GM12878 (cell line): ENCODE data around the gene CCR8. TPM values are rescaled to one million over a fixed set of nuclear protein-coding genes. Genes with fewer than 3 reads are reported as not detected.

Experiments used
- ATAC-seq: fragments of 200-7000 bp; cut with Tn5 transposase; 3 replicates; pipeline ENCODE4 v1.9.1; 2020; ENCODE audit warnings: mild to moderate bottlenecking, moderate library complexity
- BruUV-seq: library from RNA; stranded (reverse); fragments of 400-500 nt; replicated peaks from 2 replicates; lab custom pipeline; 2021; lab: Mats Ljungman, UMichigan
- CTCF ChIA-PET: fragments of 300-600 bp; sonication (Branson Sonifier 250); formaldehyde crosslinking; extraction: SDS; loops from one replicate; lab custom pipeline; 2021; ENCODE audit warnings: inconsistent platforms; lab: Yijun Ruan, JAX
- POLR2A ChIA-PET: fragments of 350-600 bp; formaldehyde crosslinking; extraction: SDS; loops from one replicate; lab custom pipeline; 2021; ENCODE audit warnings: inconsistent platforms; lab: Charles Lee
- RAD21 ChIA-PET: fragments of 300-600 bp; sonication (Branson Sonifier 250); formaldehyde crosslinking; loops from one replicate; lab custom pipeline; 2023; ENCODE audit warnings: antibody characterized with exemption; ENCODE audit not compliant: unreplicated experiment; lab: Charles Lee
- SMC1A ChIA-PET: fragments of 300-600 bp; sonication (Branson Sonifier 250); formaldehyde crosslinking; loops from one replicate; lab custom pipeline; 2023; ENCODE audit not compliant: unreplicated experiment, uncharacterized antibody; lab: Charles Lee
- DNase-seq: peaks from one replicate; pipeline ENCODE4 v3.0.0-alpha.2; 2011; ENCODE audit warnings: low read depth, low spot score
- FAIRE-seq: peaks from 3 replicates; lab custom pipeline; 2011; peaks lifted over from hg19 to GRCh38; lab: Jason Lieb, UNC
- H2AFZ ChIP-seq: 2 replicates; pipeline ENCODE4 v1.6.0; 2011; ENCODE audit warnings: low read depth, low read length, control low read depth; ENCODE audit not compliant: control insufficient read depth
- H3K27ac ChIP-seq: 2 replicates; pipeline ENCODE4 v1.5.1; 2011; ENCODE audit warnings: control low read depth; ENCODE audit not compliant: control insufficient read depth, insufficient read depth
- H3K27me3 ChIP-seq, 2 experiments: replicated peaks in 1 of 2; 2 replicates each; pipeline versions ENCODE4 v1.6.0 to v1.6.1; 2011; ENCODE audit warnings: low read length in 1 of 2; ENCODE audit not compliant: control insufficient read depth in 2 of 2, insufficient read depth in 2 of 2
- H3K36me3 ChIP-seq, 2 experiments: 2 replicates each; pipeline ENCODE4 v1.5.1; 2011; ENCODE audit warnings: low read length in 1 of 2; ENCODE audit not compliant: control insufficient read depth in 2 of 2, insufficient read depth in 2 of 2
- H3K4me1 ChIP-seq: 2 replicates; pipeline ENCODE4 v1.6.1; 2011; ENCODE audit warnings: mild to moderate bottlenecking, low read length, moderate library complexity, mixed read lengths; ENCODE audit not compliant: control insufficient read depth, insufficient read depth
- H3K4me2 ChIP-seq: 2 replicates; pipeline ENCODE4 v1.6.0; 2011; ENCODE audit warnings: control low read depth; ENCODE audit not compliant: control insufficient read depth, insufficient read depth
- H3K4me3 ChIP-seq: fragments of 200-600 bp; sonication (generic); 2 replicates; pipeline ENCODE4 v1.5.1; 2016
- H3K79me2 ChIP-seq: 2 replicates; pipeline ENCODE4 v1.6.0; 2011; ENCODE audit warnings: low read length; ENCODE audit not compliant: control insufficient read depth, insufficient read depth
- H3K9ac ChIP-seq: 2 replicates; pipeline ENCODE4 v1.8.0; 2011; ENCODE audit warnings: low read length, control low read depth, mixed read lengths; ENCODE audit not compliant: control insufficient read depth, insufficient read depth
- H3K9me3 ChIP-seq: replicated peaks from 3 replicates; pipeline ENCODE4 v1.5.1; 2011; ENCODE audit warnings: mild to moderate bottlenecking, low read length; ENCODE audit not compliant: control insufficient read depth, insufficient read depth
- H4K20me1 ChIP-seq: 2 replicates; pipeline ENCODE4 v1.6.0; 2011; ENCODE audit not compliant: control insufficient read depth, insufficient read depth
- ATF3 ChIP-seq: IDR thresholded peaks from 2 replicates; pipeline ENCODE4 v1.6.1; 2011; ENCODE audit warnings: low read depth, mild to moderate bottlenecking, low read length, moderate library complexity, borderline replicate concordance; ENCODE audit errors: extremely low read depth
- ATF7 ChIP-seq: fragments of 450-650 bp; IDR thresholded peaks from 2 replicates; pipeline ENCODE4 v1.6.1; 2016; ENCODE audit warnings: low read depth, mild to moderate bottlenecking
- EED ChIP-seq: sonication (generic); IDR thresholded peaks from 2 replicates; pipeline ENCODE4 v1.6.1; 2016; ENCODE audit warnings: antibody characterized with exemption, low read depth
- ELK1 ChIP-seq: IDR thresholded peaks from 2 replicates; pipeline ENCODE4 v1.6.1; 2012; ENCODE audit warnings: low read depth, low read length, improper control_type of control experiment
- HCFC1 ChIP-seq: fragments of 150-350 bp; IDR thresholded peaks from 2 replicates; pipeline ENCODE4 v1.6.1; 2014; ENCODE audit warnings: low read length
- HDAC2 ChIP-seq: fragments of 200-600 bp; sonication (generic); IDR thresholded peaks from 2 replicates; pipeline ENCODE4 v1.6.1; 2017
- IRF5 ChIP-seq: fragments of 450-650 bp; IDR thresholded peaks from 2 replicates; pipeline ENCODE4 v1.6.1; 2017; ENCODE audit warnings: borderline replicate concordance
- KAT2A ChIP-seq: conservative IDR thresholded peaks from 2 replicates; pipeline ENCODE4 v1.6.1; 2011; ENCODE audit warnings: low read depth, low read length; ENCODE audit not compliant: control insufficient read depth
- MXI1 ChIP-seq: fragments of 150-350 bp; IDR thresholded peaks from 2 replicates; pipeline ENCODE4 v1.6.1; 2011; ENCODE audit warnings: low read depth, mild to moderate bottlenecking, inconsistent platforms, low read length, improper control_type of control experiment
- SMARCA5 ChIP-seq: fragments of 450-650 bp; IDR thresholded peaks from 2 replicates; pipeline ENCODE4 v1.6.1; 2017; ENCODE audit warnings: mild to moderate bottlenecking
- ZBTB40 ChIP-seq: fragments of 450-650 bp; IDR thresholded peaks from 2 replicates; pipeline ENCODE4 v1.6.1; 2016; ENCODE audit warnings: mild to moderate bottlenecking, moderate library complexity, borderline replicate concordance
- WGBS: methylation state at CpG from one replicate; pipeline ENCODE4 v1.1.6; 2016; ENCODE audit warnings: low lambda C conversion rate; ENCODE audit not compliant: insufficient replicate concordance, insufficient coverage; ENCODE audit errors: missing lambda C conversion rate; 5-methylcytosine and 5-hydroxymethylcytosine counted together
- in situ Hi-C: fragments of 300-500 bp; cut with MboI; formaldehyde crosslinking; loops from 9 replicates; pipeline ENCODE4 v1.14.3; 2018; ENCODE audit warnings: mixed read lengths
- intact Hi-C: fragments of 100-400 bp; cut with micrococcal nuclease; formaldehyde crosslinking; loops from one replicate; pipeline ENCODE4 v1.14.2; 2022; ENCODE audit not compliant: unreplicated experiment
- polyA plus RNA-seq, 11 experiments: library from polyadenylated mRNA; depleted of rRNA in 4 of 11; unstranded in 6 of 11; stranded (reverse) in 5 of 11; fragments of >200 nt; fragmentation: Nextera tagmentation in 4 of 11; fragmentation: Illumina TruSeq in 1 of 11; extraction: Ambion mirVana in 4 of 11; extraction: Trizol in 1 of 11; gene quantifications; 1 replicate in 1 of 11; 2 replicates in 10 of 11; pipeline versions ENCODE4 v1.2.1 to v1.2.3, GENCODE V29; 2011 to 2016; ENCODE audit warnings: inconsistent platforms in 2 of 11, missing spikeins in 2 of 11, low read depth in 1 of 11
- total RNA-seq, 4 experiments: library from RNA; depleted of rRNA in 3 of 4; stranded (reverse); fragments of >200 nt in 3 of 4; fragmentation: Illumina TruSeq in 1 of 4; extraction: Trizol in 1 of 4; gene quantifications; 2 replicates each; pipeline versions ENCODE4 v1.2.1 to v1.2.3, GENCODE V29; 2013 to 2021

The CCR8 gene
- total and polyA plus RNA-seq, 10 of the 15 experiments (the other 5 are each of a cell fraction or from before 2014, with no cell fraction given) = 5.2 to 28.8 (median 15.6) TPM

GRCh38 chr3:39299279-39299678, 30.2 kb upstream of the CCR8 start:
- ChIA-PET CTCF (interaction anchor here (1.1 kb wide), 1 partner anchor 9 kb away, joined by 4 read pairs; no protein-coding TSS in a partner anchor), POLR2A (no interaction called here), SMC1A (interaction anchor here (0.8 to 1.1 kb wide), 2 partner anchors 22 to 49 kb away, joined by 3 read pairs; no protein-coding TSS in a partner anchor), RAD21 (no interaction called here)
- in situ Hi-C loops = loop anchor here (5.0 kb wide), 1 partner anchor 83 kb away; the partner anchor contains the start of gene SLC25A38
- peaks cover 25% of the 10 kb centered on the region for H3K4me1 ChIP-seq
- H4K20me1 ChIP-seq = no peaks in the 10 kb centered on the region
- H3K4me3 ChIP-seq = no peak overlapping the region
- intact Hi-C loops = loop anchor here (2.0 kb wide), 1 partner anchor 16 kb away; no protein-coding TSS in a partner anchor
- no peaks in the 10 kb centered on the region for H3K27me3 ChIP-seq
- H3K9ac ChIP-seq = no peak overlapping the region
- no peak overlapping the region for H2AFZ ChIP-seq
- no peak for DNase-seq
- no peaks in the 10 kb centered on the region for H3K36me3 ChIP-seq
- no peak overlapping the region for H3K4me2 ChIP-seq
- TF ChIP-seq SMARCA5 (no peak), EED (no peak), MXI1 (no peak)
- ATAC-seq = no peak
- no peak overlapping the region for H3K27ac ChIP-seq
- H3K9me3 ChIP-seq = peaks cover 15% of the 10 kb centered on the region
- BruUV-seq = no TSS peak
- H3K79me2 ChIP-seq = no peaks in the 10 kb centered on the region
- no peak for FAIRE-seq

GRCh38 chr3:39302178-39302577, 27.3 kb upstream of the CCR8 start:
- CTCF ChIA-PET = interaction anchor here (1.0 to 1.6 kb wide), 3 partner anchors 10 to 85 kb away, joined by 3 to 6 read pairs (median 5); no protein-coding TSS in a partner anchor
- SMC1A ChIA-PET = interaction anchor here (0.6 kb wide), 1 partner anchor 49 kb away, joined by 3 read pairs; no protein-coding TSS in a partner anchor
- TF ChIP-seq ATF7 (no peak), IRF5 (no peak), KAT2A (no peak), ELK1 (no peak), ATF3 (no peak), HCFC1 (no peak), ZBTB40 (no peak), HDAC2 (no peak)

More at GRCh38 chr3:39302178-39302577, 27.3 kb upstream of the CCR8 start:
- Histone ChIP-seq H4K20me1 (no peaks in the 10 kb centered on the region), H3K36me3 (no peaks in the 10 kb centered on the region), H3K27ac (no peak overlapping the region), H3K27me3 (no peaks in the 10 kb centered on the region), H3K4me1 (no peaks in the 10 kb centered on the region), H3K4me2 (no peak overlapping the region), H3K4me3 (no peak overlapping the region), H3K9me3 (peaks cover 15% of the 10 kb centered on the region), H3K79me2 (no peaks in the 10 kb centered on the region), H2AFZ (no peak overlapping the region), H3K9ac (no peak overlapping the region)
- POLR2A ChIA-PET = no interaction called here
- WGBS = 74% methylated on average over 2 of the region's 2 CpGs
- no peak for DNase-seq
- no TSS peak for BruUV-seq
- in situ Hi-C loops = no loop called here
- FAIRE-seq = no peak
- intact Hi-C loops = no loop called here
- RAD21 ChIA-PET = no interaction called here
- ATAC-seq = no peak
